C1 segment of cervical spinal cord (tissue), 14 donors: ENCODE data around the gene PTN.

Source experiments
- DNase-seq, 14 donors: peaks; one replicate each; lab custom pipeline; 2025; lab: John Stamatoyannopoulos, UW

PTN gene

DNA sequence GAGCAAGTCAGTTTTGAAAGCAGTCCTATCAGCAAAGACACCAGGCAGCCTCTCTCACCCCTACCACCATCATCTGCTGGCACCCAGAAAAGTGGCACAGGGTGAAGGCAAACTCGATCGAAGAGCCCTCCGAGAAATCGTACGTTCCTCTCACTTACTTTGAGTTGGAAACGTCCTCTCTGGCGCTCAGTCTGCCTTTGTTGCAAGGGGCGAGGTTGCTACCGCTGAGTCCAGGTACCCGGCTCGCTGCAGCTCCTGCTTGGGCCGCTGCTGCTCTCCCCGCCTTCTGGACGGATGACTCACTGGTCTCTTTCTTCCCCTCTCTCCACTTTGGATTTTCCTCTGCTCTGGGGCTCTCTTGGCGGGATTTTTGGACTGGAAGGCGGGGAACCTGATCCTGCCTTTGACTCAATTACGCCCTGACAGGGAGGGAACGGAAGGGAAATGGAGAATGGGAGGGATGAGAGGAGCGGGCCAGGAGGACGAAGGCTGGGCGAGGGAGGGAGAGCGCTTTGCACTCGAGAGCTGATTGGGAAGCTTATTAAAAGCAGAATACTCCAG is at the start of gene PTN:
TSS of gene PTN (minus strand) at position 453 of the 561 bp plus-strand sequence. CDS start 88,760 bp downstream, outside the sequence.
- peak in 11 of 14 donors; percentile 19 to 73 (median 64) for DNase-seq

GRCh38 chr7:137390076-137390475 is 46.5 kb upstream of the PTN start:
- no peak for DNase-seq

DNA sequence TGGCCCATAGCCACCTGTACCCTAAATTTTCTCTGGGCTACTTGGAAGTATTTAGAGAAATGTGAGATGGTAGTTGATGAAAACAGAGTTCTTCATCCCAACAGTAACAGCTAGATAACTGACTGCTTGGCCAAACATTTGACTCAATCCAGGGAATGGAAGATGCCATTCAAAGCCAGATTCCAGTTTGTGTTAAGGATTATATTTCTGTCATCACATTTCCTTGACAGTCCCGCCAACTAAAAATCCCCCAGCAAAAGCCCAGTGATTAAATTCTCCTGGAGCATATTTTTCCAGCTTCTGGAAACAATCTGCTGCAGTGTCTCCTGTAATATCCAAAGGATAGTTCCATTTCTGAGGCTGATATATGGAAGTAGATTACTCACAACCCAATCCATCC is 45.4 kb upstream of the PTN start:
- no peak for DNase-seq

- DNase-seq = no peak
These were observed 43.4 kb upstream of the PTN start for GRCh38 chr7:137386966-137387365.

GRCh38 chr7:137381045-137381444 is 37.5 kb upstream of the PTN start:
- DNase-seq = no peak

GRCh38 chr7:137373507-137373906 is 30.0 kb upstream of the PTN start:
- DNase-seq = no peak

GRCh38 chr7:137371616-137372015 is 28.1 kb upstream of the PTN start:
- DNase-seq = no peak

DNA sequence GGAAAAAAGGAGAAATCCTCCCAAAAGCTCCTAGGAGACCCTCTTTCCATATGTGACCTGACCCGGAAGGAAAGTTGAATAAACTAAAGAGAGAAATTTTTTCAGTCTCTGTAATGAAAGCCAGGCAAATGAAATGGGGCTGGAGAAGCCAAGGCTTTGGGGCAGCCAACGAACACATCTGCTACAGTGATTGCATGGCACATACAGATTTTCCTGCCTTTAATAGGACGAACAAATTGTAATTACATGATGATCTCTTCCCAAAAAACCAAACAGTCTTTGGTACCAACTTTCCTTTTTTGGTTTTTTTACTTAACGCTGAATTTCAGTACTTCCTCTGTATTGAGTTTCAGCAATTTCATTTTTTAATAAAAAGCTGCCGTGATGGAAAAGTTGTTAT is 23.5 kb upstream of the PTN start:
- DNase-seq = no peak

- no peak for DNase-seq
These were observed 20.1 kb upstream of the PTN start for GRCh38 chr7:137363683-137364082.

DNA sequence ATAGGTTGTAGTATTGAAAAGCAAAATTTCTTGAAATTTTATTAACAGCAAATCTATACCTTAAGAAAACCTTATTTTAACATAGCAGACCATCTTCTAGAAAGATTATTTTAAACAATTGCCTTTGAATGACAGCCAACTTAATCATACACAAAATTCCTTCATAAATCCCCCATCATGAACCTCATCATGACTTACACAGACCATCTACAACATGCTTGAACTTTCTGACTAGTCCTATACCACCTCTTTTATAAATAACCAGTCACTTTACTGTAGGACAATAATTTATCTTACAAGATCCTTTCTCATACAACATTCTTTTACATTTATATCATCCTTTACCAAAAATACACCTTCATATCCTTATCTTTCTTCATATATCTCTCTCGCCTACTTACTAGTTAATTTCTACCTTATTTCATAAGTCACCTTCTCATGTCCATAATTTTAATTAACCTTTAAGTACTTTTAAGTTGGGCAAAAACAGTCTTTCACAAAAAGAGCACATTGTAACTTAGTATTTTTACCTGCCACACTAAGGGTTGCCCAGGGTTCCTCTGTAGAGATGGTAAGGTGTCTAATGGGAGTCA is 16.6 kb upstream of the PTN start:
- no peak for DNase-seq

- DNase-seq = no peak
These were observed 11.4 kb upstream of the PTN start for GRCh38 chr7:137354961-137355360.

DNA sequence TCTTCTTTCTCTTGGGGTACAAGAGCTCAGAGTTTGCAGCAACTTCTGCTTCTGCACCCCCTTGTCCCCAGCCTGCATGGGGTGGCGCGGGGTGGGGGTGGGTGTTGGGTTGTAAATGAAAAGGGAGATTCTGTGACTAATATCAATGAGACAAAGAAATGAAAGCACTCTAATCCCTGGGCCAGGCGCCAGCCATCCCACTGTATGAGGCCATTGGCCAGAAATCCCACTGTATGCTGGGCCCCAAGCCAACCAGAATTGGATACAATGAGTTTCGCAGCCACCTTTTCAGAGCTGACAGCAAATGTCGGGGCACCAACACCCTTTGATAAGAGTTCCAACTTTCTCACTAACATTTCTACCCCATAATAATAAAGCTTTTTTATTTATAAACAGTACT is 10.9 kb upstream of the PTN start:
- DNase-seq = peak in 3 of 14 donors; percentile 25 to 47 (median 37)

GRCh38 chr7:137351941-137352340 is 8.4 kb upstream of the PTN start:
- DNase-seq = no peak

GRCh38 chr7:137345799-137346449 is 2.4 kb upstream of the PTN start:
- peak in 1 of 14 donors; percentile 11 for DNase-seq

DNA sequence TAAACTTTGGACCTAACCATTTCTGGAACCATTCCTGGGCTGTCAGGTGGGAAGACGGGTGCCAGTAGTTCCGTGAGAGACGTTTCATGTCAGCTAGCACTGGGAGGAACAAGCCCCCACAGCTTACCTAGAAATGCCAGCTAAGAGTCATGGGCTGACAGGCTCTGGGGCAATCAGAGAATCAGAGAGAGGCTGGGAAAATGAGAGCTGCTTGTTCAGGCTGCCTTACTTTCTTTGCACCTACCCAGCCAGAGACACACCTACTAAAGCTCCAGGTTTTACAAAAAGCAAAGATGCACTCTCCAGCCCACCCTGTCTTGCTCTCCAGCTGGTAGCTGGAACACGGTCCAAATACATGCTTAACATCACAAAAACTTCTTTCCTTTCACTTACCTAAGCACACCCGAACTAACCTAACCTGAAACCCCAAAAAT is 688 bp downstream of the PTN start:
- DNase-seq = peak in 3 of 14 donors; percentile 17 to 58 (median 36)

- no peak for DNase-seq
These were observed 1.3 kb downstream of the PTN start for GRCh38 chr7:137342265-137342664.

GRCh38 chr7:137337902-137338301 is 5.6 kb downstream of the PTN start:
- no peak for DNase-seq

- no peak for DNase-seq
These were observed 7.7 kb downstream of the PTN start for GRCh38 chr7:137335814-137336213.

DNA sequence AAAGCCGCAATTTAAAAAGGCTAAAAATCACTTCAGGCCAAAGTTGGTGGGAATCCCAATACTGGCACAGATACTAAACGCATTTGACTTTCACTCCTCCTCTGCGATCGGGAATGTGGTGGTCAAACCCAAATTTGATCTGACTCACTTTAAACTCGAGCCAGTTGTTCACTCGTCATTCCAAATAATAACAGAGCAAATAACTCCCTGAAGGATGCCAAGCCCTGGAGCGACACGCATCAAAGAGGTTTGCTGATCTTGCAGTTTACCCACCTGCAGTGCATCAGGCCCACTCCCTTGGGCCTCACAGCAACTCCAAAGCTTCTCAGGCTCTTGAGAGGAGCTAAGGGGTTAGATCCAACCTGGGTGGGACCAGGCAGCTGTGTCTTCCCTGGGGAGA is 12.2 kb downstream of the PTN start:
- DNase-seq = no peak

GRCh38 chr7:137329411-137329810 is 14.1 kb downstream of the PTN start:
- no peak for DNase-seq

DNA sequence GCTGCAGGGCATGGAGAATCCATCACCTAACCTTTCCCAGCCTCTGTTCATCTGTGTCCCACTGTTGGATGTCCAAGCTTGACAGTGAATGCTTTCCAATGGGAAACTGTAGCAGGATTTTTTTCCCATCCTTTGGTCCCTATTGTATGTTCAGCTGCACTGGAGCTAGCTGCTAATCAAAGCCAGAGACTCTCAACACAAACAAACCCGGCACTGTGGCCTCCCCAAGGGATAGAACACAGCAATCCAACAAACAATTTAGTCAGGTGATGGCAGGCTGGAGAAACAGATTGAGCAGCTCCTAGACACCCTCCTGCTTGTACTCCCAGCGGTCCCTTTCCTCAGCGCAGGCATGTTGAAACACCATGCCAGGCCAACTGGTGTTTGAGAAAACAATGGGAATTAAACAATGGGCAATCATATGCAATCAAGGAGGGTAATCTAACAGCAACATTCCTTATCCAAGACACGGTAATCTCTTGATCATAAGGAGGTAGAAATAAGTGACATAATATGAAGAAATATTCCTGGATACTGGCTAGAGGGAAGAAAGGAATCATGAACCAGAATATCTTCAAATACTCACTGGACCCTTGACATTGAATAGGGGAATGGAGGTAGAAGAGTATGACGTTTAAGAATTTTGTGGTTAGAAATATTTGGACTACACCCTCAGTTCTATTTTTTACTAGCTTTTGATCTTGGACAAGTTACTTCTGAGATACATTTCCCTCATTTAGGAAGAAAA is 15.0 kb downstream of the PTN start:
- DNase-seq = peak in 8 of 14 donors; percentile 20 to 53 (median 38)

GRCh38 chr7:137325927-137326326 is 17.6 kb downstream of the PTN start:
- no peak for DNase-seq
